Measurements from ENCODE around the gene S100PBP.

The S100PBP gene

GRCh38 chr1:32881291-32881690 lies 63.8 kb downstream of the S100PBP start:
- ChIA-PET POLR2A (interaction anchor here (1.1 kb wide), 1 partner anchor 9 kb away, joined by 3 read pairs; no protein-coding TSS in a partner anchor), CTCF (interaction anchor here (1.1 to 1.5 kb wide), 2 partner anchors 11 to 13 kb away, joined by 3 to 5 read pairs; no protein-coding TSS in a partner anchor)
- no peak for DNase-seq (ENCODE audit: extremely low spot score)
- TF ChIP-seq SP1 (IDR thresholded peaks at IDR 0.05) (no peak), ZNF384 (IDR thresholded peaks at IDR 0.05) (no peak), BHLHE40 (IDR thresholded peaks at IDR 0.05; ENCODE audit: borderline replicate concordance) (no peak), FOXM1 (IDR thresholded peaks at IDR 0.05; ENCODE audit: borderline replicate concordance) (no peak), ELF4 (IDR thresholded peaks at IDR 0.05) (no peak), LEF1 (IDR thresholded peaks at IDR 0.05; ENCODE audit: borderline replicate concordance) (no peak), HDGF (IDR thresholded peaks at IDR 0.05; ENCODE audit: borderline replicate concordance) (no peak)

- ChIA-PET CTCF (interaction anchor here (0.6 to 1.5 kb wide), 5 partner anchors 9 to 568 kb away, joined by 3 to 5 read pairs (median 4); no protein-coding TSS in a partner anchor), POLR2A (interaction anchor here (0.8 kb wide), 1 partner anchor 199 kb away, joined by 3 read pairs; the partner anchor contains the start of gene AZIN2)
- TF ChIP-seq ELF4 (IDR thresholded peaks at IDR 0.05): no peak
- no peak for TF ChIP-seq SP1 (IDR thresholded peaks at IDR 0.05)
- no peak for TF ChIP-seq FOXK2 (IDR thresholded peaks at IDR 0.05)
- no peak for TF ChIP-seq HDGF (IDR thresholded peaks at IDR 0.05; ENCODE audit: borderline replicate concordance)
- no peak for TF ChIP-seq ARNT (IDR thresholded peaks at IDR 0.05)
- TF ChIP-seq NFRKB (IDR thresholded peaks at IDR 0.05): no peak
- TF ChIP-seq LEF1 (IDR thresholded peaks at IDR 0.05; ENCODE audit: borderline replicate concordance): no peak
- no peak for TF ChIP-seq CTBP1 (IDR thresholded peaks at IDR 0.05; ENCODE audit: borderline replicate concordance)
- no peak for TF ChIP-seq PKNOX1 (IDR thresholded peaks at IDR 0.05)
- no peak for TF ChIP-seq SUZ12 (IDR thresholded peaks at IDR 0.05)
- TF ChIP-seq L3MBTL2 (conservative IDR thresholded peaks at IDR 0.05): no peak
- no peak for TF ChIP-seq ZNF384 (IDR thresholded peaks at IDR 0.05)
- no peak for TF ChIP-seq TARDBP (IDR thresholded peaks at IDR 0.05)
- DNase-seq (ENCODE audit: extremely low spot score): no peak
Measured at GRCh38 chr1:32881871-32882850, 64.7 kb downstream of the S100PBP start.

- no peak for TF ChIP-seq NFRKB (IDR thresholded peaks at IDR 0.05)
- no peak for TF ChIP-seq HDGF (IDR thresholded peaks at IDR 0.05; ENCODE audit: borderline replicate concordance)
- no peak for TF ChIP-seq SUZ12 (IDR thresholded peaks at IDR 0.05)
- TF ChIP-seq ELF4 (IDR thresholded peaks at IDR 0.05): no peak
- TF ChIP-seq L3MBTL2 (conservative IDR thresholded peaks at IDR 0.05): no peak
- TF ChIP-seq PKNOX1 (IDR thresholded peaks at IDR 0.05): no peak
- TF ChIP-seq FOXM1 (IDR thresholded peaks at IDR 0.05; ENCODE audit: borderline replicate concordance): no peak
- TF ChIP-seq FOXA1 (IDR thresholded peaks at IDR 0.05): no peak
- TF ChIP-seq LEF1 (IDR thresholded peaks at IDR 0.05; ENCODE audit: borderline replicate concordance): no peak
- TF ChIP-seq ZNF384 (IDR thresholded peaks at IDR 0.05): no peak
- no peak for TF ChIP-seq SP1 (IDR thresholded peaks at IDR 0.05)
- TF ChIP-seq TARDBP (IDR thresholded peaks at IDR 0.05): no peak
- TF ChIP-seq FOXK2 (IDR thresholded peaks at IDR 0.05): no peak
- TF ChIP-seq ARNT (IDR thresholded peaks at IDR 0.05): no peak
- TF ChIP-seq CTBP1 (IDR thresholded peaks at IDR 0.05; ENCODE audit: borderline replicate concordance): no peak
- no peak for TF ChIP-seq BHLHE40 (IDR thresholded peaks at IDR 0.05; ENCODE audit: borderline replicate concordance)
- DNase-seq (ENCODE audit: extremely low spot score): no peak
- ChIA-PET POLR2A (no interaction called here), CTCF (no interaction called here)
Measured at GRCh38 chr1:32883338-32884031, 66.0 kb downstream of the S100PBP start.

- CTCF ChIA-PET: no interaction called here
- TF ChIP-seq SP1 (IDR thresholded peaks at IDR 0.05) (no peak), HDGF (IDR thresholded peaks at IDR 0.05; ENCODE audit: borderline replicate concordance) (no peak), NFRKB (IDR thresholded peaks at IDR 0.05) (no peak), TARDBP (IDR thresholded peaks at IDR 0.05) (no peak), SUZ12 (IDR thresholded peaks at IDR 0.05) (no peak), ELF4 (IDR thresholded peaks at IDR 0.05) (no peak), BHLHE40 (IDR thresholded peaks at IDR 0.05; ENCODE audit: borderline replicate concordance) (no peak), FOXA1 (IDR thresholded peaks at IDR 0.05) (no peak), L3MBTL2 (conservative IDR thresholded peaks at IDR 0.05) (no peak), CTBP1 (IDR thresholded peaks at IDR 0.05; ENCODE audit: borderline replicate concordance) (no peak), FOXK2 (IDR thresholded peaks at IDR 0.05) (no peak), PKNOX1 (IDR thresholded peaks at IDR 0.05) (no peak), ARNT (IDR thresholded peaks at IDR 0.05) (no peak), LEF1 (IDR thresholded peaks at IDR 0.05; ENCODE audit: borderline replicate concordance) (no peak), FOXM1 (IDR thresholded peaks at IDR 0.05; ENCODE audit: borderline replicate concordance) (no peak)
- DNase-seq (ENCODE audit: extremely low spot score): no peak
- POLR2A ChIA-PET: no interaction called here
Measured at GRCh38 chr1:32884032-32884372, 66.5 kb downstream of the S100PBP start.

- DNase-seq (ENCODE audit: extremely low spot score): no peak
- TF ChIP-seq ELF4 (IDR thresholded peaks at IDR 0.05) (no peak), CTBP1 (IDR thresholded peaks at IDR 0.05; ENCODE audit: borderline replicate concordance) (no peak)
- POLR2A ChIA-PET: no interaction called here
- CTCF ChIA-PET: no interaction called here
Measured at GRCh38 chr1:32884726-32885125, 67.3 kb downstream of the S100PBP start.
